IPS-15b (cell line): ENCODE data around the gene TGFA.

Experiments used
- H3K27me3 ChIP-seq: one replicate; pipeline ENCODE4 v1.6.1; 2013; ENCODE audit warnings: low read length; ENCODE audit not compliant: control insufficient read depth, insufficient read depth
- H3K36me3 ChIP-seq: one replicate; pipeline ENCODE4 v1.6.1; 2013; ENCODE audit warnings: low read length; ENCODE audit not compliant: control insufficient read depth, insufficient read depth
- H3K4me1 ChIP-seq: one replicate; pipeline ENCODE4 v1.6.1; 2013; ENCODE audit warnings: mild to moderate bottlenecking, low read length; ENCODE audit not compliant: control insufficient read depth, insufficient read depth
- H3K4me3 ChIP-seq: one replicate; pipeline ENCODE4 v1.5.1; 2013; ENCODE audit warnings: low read depth, low read length
- H3K9ac ChIP-seq: one replicate; pipeline ENCODE4 v1.6.1; 2013; ENCODE audit warnings: low read depth, mild to moderate bottlenecking, low read length
- H3K9me3 ChIP-seq: one replicate; pipeline ENCODE4 v1.6.1; 2013; ENCODE audit warnings: mild to moderate bottlenecking, low read length; ENCODE audit not compliant: control insufficient read depth, insufficient read depth

TGFA gene

DNA sequence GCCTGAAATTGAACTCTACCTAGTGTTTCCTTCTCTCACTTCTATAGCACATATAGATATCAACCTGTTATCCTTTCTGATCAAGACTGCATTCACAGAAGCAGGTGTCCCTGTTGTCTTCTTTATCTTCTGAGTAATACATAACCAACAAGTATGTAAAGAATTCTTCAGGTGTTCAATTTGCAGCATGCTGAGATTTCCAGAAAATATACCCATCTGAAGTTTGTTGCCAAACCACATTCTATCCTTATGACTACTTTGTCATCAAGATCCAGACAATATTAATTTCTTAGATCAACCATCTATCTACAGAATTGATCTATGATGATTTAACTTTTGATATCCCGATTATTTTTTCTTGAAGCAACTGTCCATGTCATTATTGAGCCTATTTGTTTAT is 69.5 kb downstream of the TGFA start:
- Histone ChIP-seq H3K4me1 (no peaks in the 10 kb centered on the region), H3K9me3 (no peaks in the 10 kb centered on the region), H3K36me3 (no peaks in the 10 kb centered on the region), H3K9ac (no peak overlapping the region), H3K4me3 (no peak overlapping the region), H3K27me3 (no peaks in the 10 kb centered on the region)

DNA sequence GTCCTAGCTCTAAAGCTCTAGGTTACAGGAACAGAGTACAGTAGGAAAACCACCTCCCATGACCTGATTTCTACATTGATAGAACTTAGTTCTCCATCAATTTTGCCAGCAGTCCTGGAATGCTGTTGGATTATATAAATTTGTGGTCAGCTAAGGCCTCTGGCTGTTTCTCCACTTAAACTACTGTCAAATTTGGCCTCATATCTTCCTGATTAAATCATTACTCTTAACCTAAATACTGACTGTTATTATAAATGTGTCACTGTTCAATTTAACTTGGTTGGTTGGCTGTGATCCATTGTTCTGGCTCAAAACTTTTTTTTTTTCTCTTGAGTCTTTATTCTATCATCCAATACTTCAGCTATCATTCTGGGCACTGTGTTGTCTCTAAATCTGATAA is 71.2 kb downstream of the TGFA start:
- Histone ChIP-seq H3K9ac (no peak overlapping the region), H3K4me3 (no peak overlapping the region), H3K27me3 (no peaks in the 10 kb centered on the region), H3K36me3 (no peaks in the 10 kb centered on the region), H3K9me3 (no peaks in the 10 kb centered on the region), H3K4me1 (peaks cover 6% of the 10 kb centered on the region)

DNA sequence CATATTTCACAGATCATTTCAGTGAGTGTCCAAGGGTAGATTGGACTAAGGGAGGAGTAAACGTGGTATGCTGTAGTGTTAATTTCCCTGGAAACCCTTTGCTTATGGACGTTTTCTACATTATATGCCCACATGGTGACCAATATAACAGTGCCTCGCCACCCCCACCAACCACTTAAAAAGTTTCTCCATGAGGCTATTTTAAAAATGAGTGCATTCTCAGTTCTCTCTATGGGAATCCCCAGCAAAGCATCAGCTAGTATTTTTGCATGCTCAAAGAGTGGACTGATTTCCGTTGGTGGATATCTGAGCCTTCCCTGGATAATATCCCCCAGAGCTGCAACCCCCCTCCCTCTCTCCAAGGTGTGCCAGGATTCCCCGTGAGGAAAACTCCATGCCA is 73.2 kb downstream of the TGFA start:
- no peaks in the 10 kb centered on the region for H3K27me3 ChIP-seq
- H3K9ac ChIP-seq = no peak overlapping the region
- H3K4me1 ChIP-seq = peaks cover 9% of the 10 kb centered on the region
- no peaks in the 10 kb centered on the region for H3K9me3 ChIP-seq
- no peak overlapping the region for H3K4me3 ChIP-seq
- H3K36me3 ChIP-seq = no peaks in the 10 kb centered on the region

DNA sequence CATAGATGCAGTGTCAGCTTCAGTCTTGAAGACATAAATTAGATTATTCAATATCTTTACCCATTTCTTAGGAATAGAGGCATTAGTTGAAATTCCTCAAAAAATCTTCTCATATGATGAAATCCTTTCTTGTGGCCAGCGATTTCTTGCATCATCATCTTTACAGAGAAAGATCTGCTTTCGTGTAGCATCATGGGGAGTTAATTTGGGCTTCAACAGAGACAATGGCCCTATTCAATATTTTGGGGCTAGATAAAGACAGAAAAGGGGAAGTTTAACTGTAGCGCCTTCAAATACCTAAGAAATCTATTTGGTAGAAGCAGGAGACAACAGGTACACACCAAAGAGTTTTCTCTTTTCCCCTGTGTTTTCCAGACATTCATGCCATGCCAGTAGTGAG is 73.8 kb downstream of the TGFA start:
- Histone ChIP-seq H3K27me3 (no peaks in the 10 kb centered on the region), H3K9ac (no peak overlapping the region), H3K4me3 (no peak overlapping the region), H3K36me3 (no peaks in the 10 kb centered on the region), H3K9me3 (no peaks in the 10 kb centered on the region), H3K4me1 (peaks cover 9% of the 10 kb centered on the region)

DNA sequence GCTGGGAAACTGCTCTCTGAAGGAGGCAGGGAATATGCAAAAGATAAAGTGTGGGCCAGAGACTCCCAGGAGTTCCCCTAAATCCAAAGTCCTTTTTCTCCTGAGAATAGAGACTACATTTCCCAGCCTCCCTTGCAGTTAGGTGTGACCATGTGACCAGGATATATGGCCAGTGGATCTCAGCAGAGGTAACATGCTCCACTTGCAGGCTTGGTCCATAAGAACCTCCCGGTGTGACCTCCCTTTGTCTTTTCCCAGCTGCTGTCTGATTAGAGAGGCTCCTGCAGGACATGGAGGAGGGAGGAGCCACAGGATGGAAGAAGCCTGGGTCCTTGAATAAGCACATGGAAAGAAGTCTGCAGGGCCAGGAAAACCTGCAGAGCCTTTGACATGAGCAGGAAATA is 76.2 kb downstream of the TGFA start:
- H3K4me1 ChIP-seq = peaks cover 9% of the 10 kb centered on the region
- no peaks in the 10 kb centered on the region for H3K9me3 ChIP-seq
- no peaks in the 10 kb centered on the region for H3K36me3 ChIP-seq
- no peak overlapping the region for H3K4me3 ChIP-seq
- H3K27me3 ChIP-seq = no peaks in the 10 kb centered on the region
- H3K9ac ChIP-seq = no peak overlapping the region

DNA sequence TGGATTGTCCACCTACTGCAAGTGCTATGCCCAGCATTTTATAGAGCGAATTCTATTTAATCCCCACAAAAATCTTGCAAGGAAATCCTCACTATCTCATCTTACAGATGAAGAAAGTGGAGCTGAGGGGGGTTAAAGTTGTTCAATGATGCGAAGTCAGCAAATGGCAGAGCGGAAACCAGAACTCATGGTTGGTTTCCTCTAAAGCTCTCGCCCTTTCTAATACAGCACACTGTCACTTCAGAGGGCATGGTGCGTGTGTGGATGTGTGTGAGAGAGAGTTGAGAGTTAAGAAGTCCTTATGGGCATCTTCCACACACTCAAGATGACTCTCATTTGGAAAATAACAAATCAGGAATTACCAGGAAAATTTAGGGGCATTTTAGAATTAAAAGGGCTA is 78.4 kb downstream of the TGFA start:
- Histone ChIP-seq H3K9ac (no peak overlapping the region), H3K4me3 (no peak overlapping the region)

DNA sequence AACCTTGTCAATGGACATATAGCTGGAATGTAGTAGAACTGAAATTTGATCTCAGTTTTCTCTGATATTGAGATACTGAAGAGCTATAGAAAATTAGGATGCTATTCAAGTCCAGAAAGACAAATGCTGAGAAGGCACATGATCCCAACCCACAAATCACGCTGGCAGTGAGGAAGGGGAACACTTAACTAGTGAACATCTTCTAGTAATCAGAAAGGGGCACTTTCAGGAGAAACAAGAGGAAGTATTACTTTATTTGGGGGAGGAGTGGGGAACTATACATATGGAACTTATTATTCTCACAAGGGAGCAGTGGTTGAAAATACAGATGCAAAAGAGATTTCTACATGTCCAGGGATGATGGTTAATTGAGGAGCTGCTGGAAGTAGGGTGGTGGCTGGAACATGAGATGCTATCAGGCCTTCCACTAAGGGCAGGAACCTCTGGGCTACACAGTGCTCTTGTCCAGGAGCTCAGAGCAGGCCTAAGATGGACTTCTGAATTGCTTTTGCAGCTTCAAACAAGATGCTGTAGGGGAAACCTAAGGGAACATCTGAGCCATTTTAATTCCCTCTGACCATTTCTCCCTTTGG is 79.3 kb downstream of the TGFA start:
- no peak overlapping the region for H3K4me3 ChIP-seq
- H3K9me3 ChIP-seq = no peaks in the 10 kb centered on the region
- H3K4me1 ChIP-seq = peaks cover 9% of the 10 kb centered on the region
- no peaks in the 10 kb centered on the region for H3K36me3 ChIP-seq
- no peak overlapping the region for H3K9ac ChIP-seq
- no peaks in the 10 kb centered on the region for H3K27me3 ChIP-seq

More for the DNA sequence above, 78.4 kb downstream of the TGFA start:
- H3K4me1 ChIP-seq = peaks cover 9% of the 10 kb centered on the region
- no peaks in the 10 kb centered on the region for H3K36me3 ChIP-seq
- H3K9me3 ChIP-seq = no peaks in the 10 kb centered on the region
- no peaks in the 10 kb centered on the region for H3K27me3 ChIP-seq

DNA sequence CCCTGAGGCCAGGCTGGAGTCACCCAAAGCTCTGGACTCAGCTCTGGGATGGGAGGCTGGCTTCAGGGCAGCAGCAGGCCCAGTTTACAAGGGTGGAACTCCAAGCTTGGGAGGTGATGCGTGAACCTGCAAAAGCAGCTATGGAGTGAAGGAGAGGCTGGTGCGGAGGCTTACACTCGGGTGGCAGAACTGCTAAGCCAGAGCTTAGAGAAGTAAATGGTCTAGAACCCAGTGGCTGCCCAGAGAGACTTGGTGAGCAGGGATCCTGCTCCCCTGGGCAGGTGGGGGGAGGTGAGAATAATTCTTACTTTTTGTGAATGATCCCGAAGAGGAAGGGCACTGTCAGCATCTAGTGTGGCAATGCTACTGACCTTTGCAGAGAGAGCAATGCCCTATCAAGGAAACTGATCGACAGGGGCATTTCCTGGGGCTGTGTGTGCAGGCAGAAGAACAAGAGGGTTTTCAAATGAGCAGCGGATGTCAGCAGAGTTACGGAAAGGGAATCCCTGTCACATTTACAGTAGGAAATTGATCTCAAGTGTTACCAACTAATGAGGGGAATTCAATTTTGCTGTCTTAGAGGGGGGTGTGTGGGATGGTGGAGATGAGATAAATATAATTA is 80.4 kb downstream of the TGFA start:
- Histone ChIP-seq H3K9me3 (no peaks in the 10 kb centered on the region), H3K36me3 (no peaks in the 10 kb centered on the region), H3K4me3 (no peak overlapping the region), H3K27me3 (no peaks in the 10 kb centered on the region), H3K9ac (no peak overlapping the region), H3K4me1 (peaks cover 9% of the 10 kb centered on the region)

DNA sequence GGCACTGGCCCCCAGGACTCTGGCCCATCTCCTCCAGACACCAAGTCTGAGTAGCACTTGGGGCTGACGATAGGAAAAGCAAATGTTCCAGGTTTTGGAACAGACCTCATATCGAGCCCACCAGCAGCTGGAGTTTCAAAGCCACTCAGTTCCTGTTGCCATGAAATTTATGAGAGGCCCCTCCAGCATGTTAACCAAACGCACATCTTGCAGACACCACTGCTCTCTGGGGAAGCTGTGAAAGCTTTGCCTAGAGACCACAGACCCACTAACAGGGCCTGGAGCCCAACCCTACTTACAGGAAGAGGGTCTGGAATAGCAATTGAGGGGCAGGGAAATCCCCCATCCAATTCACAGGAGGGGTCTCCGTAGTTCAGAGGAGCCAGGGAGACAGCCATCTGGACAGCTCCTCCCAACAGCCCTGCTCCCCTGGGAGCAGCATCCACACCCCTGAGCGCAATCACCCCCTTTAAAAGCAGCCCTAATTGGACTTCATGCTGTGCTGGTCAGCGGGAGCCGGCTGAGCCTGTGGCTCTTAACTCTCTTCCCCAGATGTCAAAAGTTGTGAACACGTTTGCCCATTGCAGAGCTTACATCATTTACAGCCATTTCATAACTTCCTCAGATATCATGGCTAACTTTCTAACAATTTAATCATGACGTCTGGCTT is 81.3 kb downstream of the TGFA start:
- Histone ChIP-seq H3K4me3 (no peak overlapping the region), H3K9me3 (no peaks in the 10 kb centered on the region), H3K27me3 (no peaks in the 10 kb centered on the region), H3K9ac (no peak overlapping the region), H3K36me3 (no peaks in the 10 kb centered on the region), H3K4me1 (peaks cover 2% of the 10 kb centered on the region)

DNA sequence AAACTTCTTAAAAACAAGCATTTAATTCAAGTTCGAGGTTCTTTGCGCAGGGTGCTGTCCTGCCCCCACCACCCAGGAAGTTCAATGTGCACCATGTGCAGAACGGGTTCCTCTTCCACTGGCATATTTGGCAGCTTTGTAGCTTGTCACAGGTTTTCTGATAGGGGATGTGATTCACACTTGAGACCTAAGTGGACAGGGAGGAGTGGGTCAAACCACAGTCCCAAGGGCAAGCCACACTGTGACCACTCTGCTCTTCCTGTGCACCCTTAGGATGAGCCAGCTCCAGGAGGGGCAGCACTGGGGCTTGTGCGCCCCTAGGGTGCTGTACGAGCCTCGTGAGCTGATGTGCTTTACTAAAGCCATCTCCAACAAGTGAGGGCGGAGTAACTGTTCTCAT is 82.5 kb downstream of the TGFA start:
- Histone ChIP-seq H3K27me3 (no peaks in the 10 kb centered on the region), H3K36me3 (no peaks in the 10 kb centered on the region), H3K9me3 (no peaks in the 10 kb centered on the region), H3K9ac (no peak overlapping the region), H3K4me3 (no peak overlapping the region), H3K4me1 (no peaks in the 10 kb centered on the region)

DNA sequence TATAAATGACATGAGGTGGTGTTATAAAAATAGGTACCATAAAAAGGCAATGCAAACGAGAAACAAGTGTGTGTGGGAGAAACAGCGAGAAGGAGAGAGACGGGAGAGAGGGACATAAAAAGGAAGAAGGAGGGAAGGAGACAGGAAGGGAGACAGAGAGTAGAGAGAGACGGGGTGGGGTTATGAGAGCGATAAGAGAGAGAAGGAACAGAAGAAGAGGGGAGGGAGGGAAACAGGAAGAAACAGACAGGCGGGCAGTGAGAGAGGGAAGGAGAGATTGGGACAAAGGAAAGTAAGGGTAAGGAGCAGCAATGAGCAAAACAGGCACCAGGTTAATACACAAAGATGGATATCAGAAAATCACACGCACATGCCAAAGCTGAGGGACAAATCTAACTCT is 83.7 kb downstream of the TGFA start:
- Histone ChIP-seq H3K9ac (no peak overlapping the region), H3K4me3 (no peak overlapping the region), H3K36me3 (no peaks in the 10 kb centered on the region), H3K27me3 (no peaks in the 10 kb centered on the region), H3K4me1 (no peaks in the 10 kb centered on the region), H3K9me3 (no peaks in the 10 kb centered on the region)

DNA sequence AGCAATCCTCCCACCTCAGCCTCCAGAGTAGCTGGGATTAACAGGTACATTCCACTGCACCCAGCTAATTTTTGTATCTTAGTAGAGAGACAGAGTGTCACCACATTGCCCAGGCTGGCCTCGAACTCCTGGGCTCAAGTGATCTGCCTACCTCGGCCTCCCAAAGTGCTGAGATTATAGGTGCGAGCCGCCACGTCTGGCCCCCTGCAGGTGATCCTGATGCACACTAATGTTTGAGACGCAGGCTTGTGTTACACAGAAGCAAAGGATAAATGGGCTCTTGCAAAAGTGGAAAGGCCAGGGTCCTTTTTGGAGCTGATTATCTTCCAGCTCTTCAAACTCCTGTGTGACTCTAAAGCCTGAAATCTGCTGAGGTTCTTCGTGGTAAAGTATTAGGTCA is 84.2 kb downstream of the TGFA start:
- no peaks in the 10 kb centered on the region for H3K4me1 ChIP-seq
- no peaks in the 10 kb centered on the region for H3K9me3 ChIP-seq
- H3K4me3 ChIP-seq = no peak overlapping the region
- no peak overlapping the region for H3K9ac ChIP-seq
- no peaks in the 10 kb centered on the region for H3K27me3 ChIP-seq
- no peaks in the 10 kb centered on the region for H3K36me3 ChIP-seq
